ENCODE data around the gene DLX3. TPM values are rescaled to one million over a fixed set of nuclear protein-coding genes. Genes with fewer than 3 reads are reported as not detected.

DLX3 gene
- total RNA-seq, 2 donors from 2014 or later, result not detected

DNA sequence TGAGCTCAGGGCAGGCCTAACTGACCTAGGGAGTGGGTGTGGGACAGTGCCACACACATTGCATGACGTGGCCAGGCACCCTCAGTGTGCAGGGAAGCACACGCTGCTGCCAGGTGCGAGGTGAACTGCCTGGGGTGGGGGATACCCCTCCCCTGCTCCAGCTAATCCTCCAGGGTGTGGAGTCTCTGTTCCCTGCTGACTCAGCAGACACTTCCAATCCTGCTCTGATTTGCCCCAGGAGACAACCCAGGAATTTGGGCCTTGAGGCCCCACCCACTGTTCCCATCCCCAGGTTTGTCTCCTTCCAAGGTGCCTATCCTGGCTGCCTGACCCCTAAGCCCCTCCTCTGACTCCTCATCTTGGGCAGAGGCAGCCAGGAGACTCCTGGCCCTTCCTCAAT lies 10.7 kb downstream of the DLX3 start:
- Mint-ChIP-seq H3K4me3 (no peak overlapping the region), H3K4me1 (peaks cover 3% of the 10 kb centered on the region), H3K36me3 (ENCODE audit: low read depth) (peaks cover 4% of the 10 kb centered on the region), H3K27ac (no peak overlapping the region), H3K27me3 (peaks cover 77% of the 10 kb centered on the region)
- no peaks in the 10 kb centered on the region for H3K9me3 ChIP-seq (ENCODE audit: control insufficient read depth, low read length, poor library complexity, severe bottlenecking)
- no peak for ATAC-seq
- DNase-seq, result no peak

DNA sequence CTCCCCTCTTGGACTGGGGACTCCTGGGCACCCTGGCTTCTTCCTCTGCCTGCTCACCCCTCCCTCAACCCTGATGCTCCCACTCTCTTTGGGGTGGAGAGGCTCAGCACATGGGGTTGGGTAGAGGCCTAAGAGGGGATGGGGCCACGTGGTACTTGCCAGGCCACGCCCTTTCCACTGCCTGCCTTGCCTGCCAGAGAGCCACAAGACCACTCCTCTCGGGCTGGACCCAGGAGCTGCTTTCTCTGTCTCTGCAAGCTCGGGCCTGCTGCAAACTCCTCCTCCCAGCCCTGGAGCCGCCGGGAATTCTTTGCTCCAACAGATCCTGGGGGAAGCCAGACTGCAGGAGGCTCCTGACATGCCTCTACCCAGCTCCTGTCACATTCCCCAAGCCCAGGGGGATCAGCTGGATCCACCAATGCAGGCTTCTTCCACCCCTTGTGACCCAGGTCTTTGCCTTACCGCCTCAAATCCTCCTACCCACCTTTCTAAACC lies 14.3 kb downstream of the DLX3 start:
- peaks cover 78% of the 10 kb centered on the region for H3K27me3 Mint-ChIP-seq
- H3K4me1 Mint-ChIP-seq, result peaks cover 3% of the 10 kb centered on the region
- no peak for DNase-seq
- no peak overlapping the region for H3K27ac Mint-ChIP-seq
- H3K9me3 ChIP-seq (ENCODE audit: control insufficient read depth, low read length, poor library complexity, severe bottlenecking), result no peaks in the 10 kb centered on the region
- H3K36me3 Mint-ChIP-seq (ENCODE audit: low read depth), result peaks cover 4% of the 10 kb centered on the region
- no peak for ATAC-seq
- H3K4me3 Mint-ChIP-seq, result no peak overlapping the region

DNA sequence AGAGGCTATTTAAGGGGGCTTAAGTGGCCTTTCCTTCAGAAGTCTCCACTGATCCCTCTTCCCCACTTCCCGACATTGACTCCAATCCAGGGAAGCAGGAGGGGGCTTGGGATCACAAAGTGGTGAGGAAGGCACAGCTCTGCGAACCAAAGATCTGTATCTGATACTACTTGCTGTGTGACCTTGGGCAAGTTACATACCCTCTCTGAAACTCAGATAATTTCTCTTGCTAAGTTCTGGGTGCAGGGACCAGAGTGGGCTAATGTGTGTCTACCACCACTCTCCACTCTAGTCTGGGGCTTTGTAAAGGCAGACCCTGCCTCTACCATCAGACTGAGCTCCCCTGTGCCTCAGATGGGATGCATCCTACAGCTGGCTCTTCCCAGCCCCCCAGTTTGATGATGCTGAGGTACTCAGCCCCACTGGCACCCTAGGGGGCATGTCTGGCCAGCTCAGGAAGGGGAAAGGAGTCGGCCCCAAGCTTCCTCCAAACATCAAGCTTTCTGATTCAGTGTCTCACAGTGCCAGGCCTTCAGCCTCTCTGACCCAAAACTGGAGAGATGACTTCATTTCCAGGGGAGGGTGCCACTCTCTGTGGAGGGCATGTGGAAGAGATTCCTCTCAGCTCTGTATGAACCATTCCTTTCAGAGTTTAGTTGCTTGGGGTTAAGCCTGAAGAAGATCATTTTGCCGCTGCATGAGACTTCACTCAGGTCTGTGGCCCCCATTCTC lies 15.1 kb downstream of the DLX3 start:
- peaks cover 4% of the 10 kb centered on the region for H3K36me3 Mint-ChIP-seq (ENCODE audit: low read depth)
- DNase-seq (no peak), ATAC-seq (no peak)
- H3K27ac Mint-ChIP-seq, result no peak overlapping the region
- no peak overlapping the region for H3K4me3 Mint-ChIP-seq
- H3K27me3 Mint-ChIP-seq, result peaks cover 83% of the 10 kb centered on the region
- H3K9me3 ChIP-seq (ENCODE audit: control insufficient read depth, low read length, poor library complexity, severe bottlenecking), result no peaks in the 10 kb centered on the region
- no peaks in the 10 kb centered on the region for H3K4me1 Mint-ChIP-seq

DNA sequence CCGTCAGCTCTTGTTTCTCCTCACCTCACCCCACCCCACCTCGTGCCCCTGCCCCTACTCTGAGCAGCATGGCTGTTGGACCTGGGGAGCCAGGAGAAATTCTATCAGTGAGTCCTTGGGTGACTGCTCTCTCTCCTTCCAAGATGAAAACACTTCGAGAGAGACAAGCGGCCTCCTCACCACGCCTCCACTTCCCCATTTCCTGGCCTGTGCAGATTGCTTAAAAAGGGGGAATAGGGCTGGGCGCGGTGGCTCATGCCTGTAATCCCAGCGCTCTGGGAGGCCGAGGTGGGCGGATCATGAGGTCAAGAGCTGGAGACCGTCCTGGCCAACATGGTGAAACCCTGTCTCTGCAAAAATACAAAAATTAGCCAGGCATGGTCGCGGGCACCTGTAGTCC lies 16.5 kb downstream of the DLX3 start:
- H3K9me3 ChIP-seq (ENCODE audit: control insufficient read depth, low read length, poor library complexity, severe bottlenecking), result no peaks in the 10 kb centered on the region
- no peak overlapping the region for H3K4me3 Mint-ChIP-seq
- H3K4me1 Mint-ChIP-seq, result no peaks in the 10 kb centered on the region
- DNase-seq, result no peak
- no peak for ATAC-seq
- peaks cover 87% of the 10 kb centered on the region for H3K27me3 Mint-ChIP-seq
- peaks cover 2% of the 10 kb centered on the region for H3K36me3 Mint-ChIP-seq (ENCODE audit: low read depth)
- no peak overlapping the region for H3K27ac Mint-ChIP-seq

- Mint-ChIP-seq H3K27me3 (peaks cover 92% of the 10 kb centered on the region), H3K4me3 (no peak overlapping the region), H3K4me1 (no peaks in the 10 kb centered on the region), H3K27ac (no peak overlapping the region), H3K36me3 (ENCODE audit: low read depth) (peaks cover 2% of the 10 kb centered on the region)
- no peaks in the 10 kb centered on the region for H3K9me3 ChIP-seq (ENCODE audit: control insufficient read depth, low read length, poor library complexity, severe bottlenecking)
- DNase-seq (no peak), ATAC-seq (no peak)
Observed at GRCh38 chr17:49977463-49978389, 17.3 kb downstream of the DLX3 start.

- DNase-seq, result no peak
- Mint-ChIP-seq H3K4me1 (peaks cover 3% of the 10 kb centered on the region), H3K4me3 (no peak overlapping the region), H3K27me3 (peaks cover 90% of the 10 kb centered on the region), H3K27ac (no peak overlapping the region), H3K36me3 (ENCODE audit: low read depth) (peaks cover 2% of the 10 kb centered on the region)
- H3K9me3 ChIP-seq (ENCODE audit: control insufficient read depth, low read length, poor library complexity, severe bottlenecking), result no peaks in the 10 kb centered on the region
- no peak for ATAC-seq
Observed at GRCh38 chr17:49976828-49977202, 18.2 kb downstream of the DLX3 start.

DNA sequence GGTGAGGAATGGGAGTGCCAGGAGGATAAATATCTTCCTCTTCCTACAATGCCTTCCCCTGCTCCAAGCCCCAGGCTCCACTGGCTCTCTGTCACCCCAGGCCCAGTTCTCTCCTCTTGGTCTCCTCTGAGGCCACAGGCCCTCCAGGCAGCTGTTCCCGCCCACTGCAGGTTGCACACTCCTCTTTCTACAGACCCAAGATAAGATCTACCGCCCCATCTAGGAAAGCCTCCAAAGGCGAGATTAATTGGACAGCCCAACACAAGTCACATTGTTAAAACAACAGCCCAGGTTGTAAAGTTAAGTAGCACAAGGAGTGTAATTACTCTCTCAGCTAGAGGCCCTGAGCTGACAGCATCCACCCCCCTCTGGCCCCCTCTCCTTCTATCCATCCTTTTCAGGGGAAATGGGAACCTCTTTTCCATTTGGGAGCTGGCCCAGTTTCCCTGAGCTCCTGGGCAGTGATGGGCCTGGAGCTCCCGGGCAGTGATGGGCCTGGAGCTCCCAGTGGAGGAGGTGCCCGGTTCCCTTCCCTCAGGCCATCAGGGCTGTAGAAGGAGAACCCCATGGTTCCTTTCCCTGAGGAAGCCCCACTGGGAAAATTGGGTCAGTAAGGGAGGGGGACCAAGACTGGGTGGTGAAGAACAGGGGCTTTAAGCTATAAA lies 18.7 kb downstream of the DLX3 start:
- DNase-seq, result no peak
- peaks cover 8% of the 10 kb centered on the region for H3K4me1 Mint-ChIP-seq
- H3K4me3 Mint-ChIP-seq, result no peak overlapping the region
- peaks cover 1% of the 10 kb centered on the region for H3K36me3 Mint-ChIP-seq (ENCODE audit: low read depth)
- H3K27me3 Mint-ChIP-seq, result peaks cover 90% of the 10 kb centered on the region
- no peak overlapping the region for H3K27ac Mint-ChIP-seq
- no peaks in the 10 kb centered on the region for H3K9me3 ChIP-seq (ENCODE audit: control insufficient read depth, low read length, poor library complexity, severe bottlenecking)
- ATAC-seq, result no peak

GRCh38 chr17:49975531-49975930 lies 19.5 kb downstream of the DLX3 start:
- Mint-ChIP-seq H3K4me3 (no peak overlapping the region), H3K27me3 (peaks cover 90% of the 10 kb centered on the region), H3K4me1 (peaks cover 12% of the 10 kb centered on the region), H3K27ac (no peak overlapping the region), H3K36me3 (ENCODE audit: low read depth) (peaks cover 2% of the 10 kb centered on the region)
- no peak for ATAC-seq
- no peaks in the 10 kb centered on the region for H3K9me3 ChIP-seq (ENCODE audit: control insufficient read depth, low read length, poor library complexity, severe bottlenecking)
- no peak for DNase-seq

DNA sequence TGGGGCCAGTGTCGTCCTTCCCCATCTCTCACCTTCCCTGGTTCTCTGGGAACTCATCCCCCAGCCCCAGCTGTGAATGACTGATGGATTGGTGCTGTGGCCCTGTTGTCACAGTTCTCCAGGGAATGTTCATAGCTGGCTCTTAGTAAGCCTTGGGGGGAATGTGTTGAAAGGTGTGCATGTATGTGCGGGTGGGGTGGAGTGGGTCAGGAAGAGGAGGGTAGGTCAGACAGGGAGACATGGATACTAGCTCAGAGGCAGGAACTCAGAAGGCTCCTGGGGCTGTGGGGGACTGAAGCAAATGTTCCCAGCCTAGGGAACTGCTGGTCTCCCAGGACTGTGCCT lies 21.8 kb downstream of the DLX3 start:
- peaks cover 2% of the 10 kb centered on the region for H3K36me3 Mint-ChIP-seq (ENCODE audit: low read depth)
- H3K4me3 Mint-ChIP-seq, result peak overlapping the region; percentile 57
- DNase-seq (no peak), ATAC-seq (no peak)
- H3K4me1 Mint-ChIP-seq, result peaks cover 22% of the 10 kb centered on the region
- no peaks in the 10 kb centered on the region for H3K9me3 ChIP-seq (ENCODE audit: control insufficient read depth, low read length, poor library complexity, severe bottlenecking)
- peaks cover 82% of the 10 kb centered on the region for H3K27me3 Mint-ChIP-seq
- no peak overlapping the region for H3K27ac Mint-ChIP-seq

- peak overlapping the region; percentile 57 for H3K4me3 Mint-ChIP-seq
- H3K36me3 Mint-ChIP-seq (ENCODE audit: low read depth), result peaks cover 2% of the 10 kb centered on the region
- no peaks in the 10 kb centered on the region for H3K9me3 ChIP-seq (ENCODE audit: control insufficient read depth, low read length, poor library complexity, severe bottlenecking)
- no peak overlapping the region for H3K27ac Mint-ChIP-seq
- no peak for ATAC-seq
- peaks cover 80% of the 10 kb centered on the region for H3K27me3 Mint-ChIP-seq
- H3K4me1 Mint-ChIP-seq, result peaks cover 22% of the 10 kb centered on the region
- DNase-seq, result no peak
Observed at GRCh38 chr17:49972486-49973270, 22.3 kb downstream of the DLX3 start.

DNA sequence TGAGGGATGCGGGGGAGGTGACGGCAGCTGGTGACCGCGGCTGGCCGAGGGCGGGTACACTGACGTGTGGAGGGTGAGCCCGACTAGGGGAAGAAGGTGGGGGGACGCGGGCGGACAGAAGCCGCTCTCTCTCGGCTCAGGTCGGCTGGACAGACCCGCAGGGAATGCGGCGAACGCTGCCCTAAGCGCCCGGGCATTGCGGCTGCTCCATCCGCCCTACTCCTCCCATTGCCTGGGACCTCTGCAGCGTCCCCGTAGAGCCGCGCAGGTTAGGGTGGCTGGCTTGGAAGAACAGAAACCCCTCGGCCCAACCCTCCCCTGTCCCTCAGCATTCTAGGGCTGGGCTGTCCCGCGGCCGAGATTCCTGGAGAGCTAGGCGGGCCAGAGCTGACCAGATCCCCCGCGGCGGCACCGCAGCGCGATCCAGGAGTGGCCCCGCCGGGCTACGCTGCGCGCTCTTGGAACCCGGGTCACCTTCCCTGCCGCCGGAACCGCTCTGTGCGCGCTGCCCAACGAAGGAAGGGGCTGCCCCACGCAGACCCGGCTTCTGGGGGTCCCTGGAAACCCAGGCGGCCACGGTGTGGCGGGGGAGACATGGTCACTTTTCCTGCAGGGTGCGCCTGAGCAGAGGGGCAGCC lies 23.1 kb downstream of the DLX3 start:
- Mint-ChIP-seq H3K4me1 (peaks cover 22% of the 10 kb centered on the region), H3K36me3 (ENCODE audit: low read depth) (peaks cover 4% of the 10 kb centered on the region), H3K27ac (no peak overlapping the region), H3K27me3 (peaks cover 81% of the 10 kb centered on the region), H3K4me3 (no peak overlapping the region)
- H3K9me3 ChIP-seq (ENCODE audit: control insufficient read depth, low read length, poor library complexity, severe bottlenecking), result no peaks in the 10 kb centered on the region
- DNase-seq (no peak), ATAC-seq (no peak)

DNA sequence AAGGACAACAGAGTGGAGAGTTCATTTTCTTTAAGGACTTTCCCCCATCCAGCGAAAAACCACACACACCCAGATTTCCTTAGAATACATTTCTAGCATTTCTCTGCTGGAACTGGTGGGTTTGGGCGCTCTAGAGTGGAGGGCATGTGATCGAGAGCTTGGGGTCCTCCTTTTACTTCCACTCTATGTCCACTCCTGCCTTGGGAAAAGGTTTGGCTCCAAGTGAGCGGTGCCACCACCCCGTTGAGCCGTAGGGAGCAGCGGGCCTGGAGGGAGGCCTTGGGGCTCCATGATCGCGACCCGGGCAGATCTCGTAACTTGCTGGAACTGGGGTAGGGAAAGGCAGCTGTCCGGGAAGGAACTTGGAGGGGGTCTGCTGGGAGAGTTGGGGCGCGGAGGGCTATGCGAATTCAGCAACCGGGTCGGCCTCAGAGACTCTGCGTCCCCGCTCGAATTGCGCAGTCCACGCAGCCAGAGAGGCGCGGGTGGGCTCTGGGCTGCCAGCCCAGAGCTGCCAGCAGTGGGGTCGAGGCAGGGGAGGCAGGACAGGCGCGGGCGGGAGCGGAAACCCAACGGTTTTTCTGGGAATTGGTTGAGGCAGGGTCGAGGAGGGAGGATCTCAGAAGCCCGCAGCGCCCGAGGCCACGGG lies 23.7 kb downstream of the DLX3 start:
- Mint-ChIP-seq H3K4me1 (peaks cover 22% of the 10 kb centered on the region), H3K36me3 (ENCODE audit: low read depth) (peaks cover 6% of the 10 kb centered on the region), H3K27ac (no peak overlapping the region), H3K4me3 (peak overlapping the region; percentile 78), H3K27me3 (peaks cover 82% of the 10 kb centered on the region)
- DNase-seq, result no peak
- H3K9me3 ChIP-seq (ENCODE audit: control insufficient read depth, low read length, poor library complexity, severe bottlenecking), result no peaks in the 10 kb centered on the region
- no peak for ATAC-seq
